NCI-H1092 (cell line): Measurements from ENCODE around the gene SDHA.
"Not testable (repeated sequence)": the region's sequence is repeated elsewhere in the genome, so short reads cannot be mapped to it uniquely, and the experiment has no call there.

Experiments used
- DNase-seq: peaks from one replicate; lab custom pipeline; 2025; lab: John Stamatoyannopoulos, UW

The SDHA gene

GRCh38 chr5:186091-187041 lies 31.8 kb upstream of the SDHA start:
- no peak for DNase-seq

- no peak for DNase-seq
Measured at GRCh38 chr5:187042-187431, 31.1 kb upstream of the SDHA start.

- no peak for DNase-seq
Measured at GRCh38 chr5:187617-188451, 30.3 kb upstream of the SDHA start.

- peak; percentile 87 for DNase-seq
Measured at GRCh38 chr5:188488-189481, 29.3 kb upstream of the SDHA start.

GRCh38 chr5:189486-189885 lies 28.6 kb upstream of the SDHA start:
- DNase-seq, result no peak

GRCh38 chr5:189976-190365 lies 28.1 kb upstream of the SDHA start:
- DNase-seq, result no peak

- DNase-seq, result no peak
Measured at GRCh38 chr5:190366-191035, 27.6 kb upstream of the SDHA start.

GRCh38 chr5:191036-191948 lies 26.8 kb upstream of the SDHA start, which contains the start of gene LRRC14B:
Gene LRRC14B, plus strand, starts transcription at chr5:191495. Its CDS starts 44 bp downstream, at chr5:191539.
- DNase-seq, result no peak

GRCh38 chr5:191949-192690 lies 26.0 kb upstream of the SDHA start:
- DNase-seq, result no peak

- no peak for DNase-seq
Measured at GRCh38 chr5:192691-192969, 25.5 kb upstream of the SDHA start.

- DNase-seq, result no peak
Measured at GRCh38 chr5:192970-193831, 24.9 kb upstream of the SDHA start.

- no peak for DNase-seq
Measured at GRCh38 chr5:194102-194501, 24.0 kb upstream of the SDHA start.

GRCh38 chr5:194603-195209 lies 23.4 kb upstream of the SDHA start:
- no peak for DNase-seq

- DNase-seq, result no peak
Measured at GRCh38 chr5:195401-196160, 22.5 kb upstream of the SDHA start.

- no peak for DNase-seq
Measured at GRCh38 chr5:196350-196749, 21.8 kb upstream of the SDHA start.

GRCh38 chr5:197031-197430 lies 21.1 kb upstream of the SDHA start:
- not testable (repeated sequence) for DNase-seq

GRCh38 chr5:197892-198489 lies 20.1 kb upstream of the SDHA start:
- DNase-seq, result no peak
